K562 (cell line): ENCODE results near the gene SNU13. TPM values are rescaled to one million over a fixed set of nuclear protein-coding genes. Genes with fewer than 3 reads are reported as not detected.
A peak's percentile ranks its signal among the peaks of the same experiment; 100 is the strongest.

Experiments used
- ATAC-seq: fragments of 200-7000 bp; cut with Tn5 transposase; 3 replicates; pipeline ENCODE4 v1.9.1; 2020; ENCODE audit warnings: moderate library complexity
- Bru-seq: library from RNA; stranded (reverse); fragments of 400-500 nt; gene quantifications from one replicate; lab custom pipeline; 2021; lab: Mats Ljungman, UMichigan
- BruChase-seq, 2 experiments: library from RNA; stranded (reverse); fragments of 400-500 nt; gene quantifications; one replicate each; lab custom pipeline; 2021; lab: Mats Ljungman, UMichigan
- BruUV-seq: library from RNA; stranded (reverse); fragments of 400-500 nt; replicated peaks from 2 replicates; lab custom pipeline; 2021; lab: Mats Ljungman, UMichigan
- CTCF ChIA-PET: fragments of 300-600 bp; formaldehyde crosslinking; extraction: SDS; loops from one replicate; lab custom pipeline; 2021; ENCODE audit warnings: low intra/inter-chr PET ratio; lab: Yijun Ruan, JAX
- POLR2A ChIA-PET: fragments of 300-600, 350-650 bp; sonication (Branson Sonifier 250); formaldehyde crosslinking; extraction: SDS; loops from one replicate; lab custom pipeline; 2021; ENCODE audit warnings: antibody characterized with exemption, inconsistent platforms; lab: Yijun Ruan, JAX
- DNase-seq, 4 experiments: peaks; one replicate each; pipeline versions ENCODE4 v3.0.0 to v3.0.0-alpha.2; 2011 to 2018; ENCODE audit warnings: low spot score in 3 of 4, mixed read lengths in 3 of 4; ENCODE audit errors: extremely low read depth in 1 of 4
- FAIRE-seq: peaks from 2 replicates; lab custom pipeline; 2011; peaks lifted over from hg19 to GRCh38; lab: Jason Lieb, UNC
- H2AFZ ChIP-seq: 2 replicates; pipeline ENCODE4 v1.6.0; 2011; ENCODE audit warnings: low read depth, low read length, control low read depth, inconsistent platforms
- H3K27ac ChIP-seq: fragments of 200-600 bp; 3 replicates; pipeline ENCODE4 v1.8.0; 2011; ENCODE audit warnings: low read depth, mild to moderate bottlenecking, control low read depth, inconsistent platforms, low read length, moderate library complexity, mixed read lengths; ENCODE audit errors: extremely low read depth
- H3K27me3 ChIP-seq, 2 experiments: fragments of 300-600 bp in 1 of 2; 2 replicates in 1 of 2; 3 replicates in 1 of 2; pipeline versions ENCODE4 v1.6.0 to v1.8.0; 2011; ENCODE audit warnings: inconsistent platforms in 2 of 2, low read length in 2 of 2, mild to moderate bottlenecking in 1 of 2, mixed read lengths in 1 of 2, moderate library complexity in 1 of 2; ENCODE audit not compliant: control insufficient read depth in 2 of 2, insufficient read depth in 2 of 2
- H3K36me3 ChIP-seq: fragments of 300-600 bp; 3 replicates; pipeline ENCODE4 v1.8.0; 2011; ENCODE audit warnings: mild to moderate bottlenecking, low read length, inconsistent platforms; ENCODE audit not compliant: control insufficient read depth, insufficient read depth
- H3K4me1 ChIP-seq, 2 experiments: fragments of 200-600 bp in 1 of 2; replicated peaks in 1 of 2; 2 replicates in 1 of 2; 3 replicates in 1 of 2; pipeline versions ENCODE4 v1.5.1 to v1.8.0; 2011; ENCODE audit warnings: inconsistent platforms in 2 of 2, low read length in 2 of 2, mild to moderate bottlenecking in 1 of 2, mixed read lengths in 1 of 2, moderate library complexity in 1 of 2; ENCODE audit not compliant: control insufficient read depth in 2 of 2, insufficient read depth in 2 of 2
- H3K4me2 ChIP-seq: 2 replicates; pipeline ENCODE4 v1.6.1; 2011; ENCODE audit warnings: low read length, control low read depth, inconsistent platforms, mixed read lengths; ENCODE audit not compliant: insufficient read depth
- H3K4me3 ChIP-seq: fragments of 200-600 bp; sonication (generic), shearing (Covaris generic); 2 replicates; pipeline ENCODE4 v1.5.1; 2016; ENCODE audit warnings: control low read depth, inconsistent platforms
- H3K79me2 ChIP-seq: fragments of 200-600 bp; 3 replicates; pipeline ENCODE4 v1.8.0; 2011; ENCODE audit warnings: low read length, inconsistent platforms; ENCODE audit not compliant: control insufficient read depth, insufficient read depth
- H3K9ac ChIP-seq, 2 experiments: 2 replicates each; pipeline versions ENCODE4 v1.6.0 to v1.6.1; 2011; ENCODE audit warnings: low read depth in 2 of 2, low read length in 2 of 2, control low read depth in 1 of 2, inconsistent platforms in 1 of 2, mild to moderate bottlenecking in 1 of 2, mixed read lengths in 1 of 2; ENCODE audit not compliant: insufficient read depth in 1 of 2
- H3K9me1 ChIP-seq: one replicate; pipeline ENCODE4 v1.6.0; 2011; ENCODE audit warnings: inconsistent platforms, mild to moderate bottlenecking, low read length, moderate library complexity; ENCODE audit not compliant: control insufficient read depth, insufficient read depth
- H3K9me3 ChIP-seq: replicated peaks from 2 replicates; pipeline ENCODE4 v1.5.1; 2011; ENCODE audit warnings: low read depth, low read length, inconsistent platforms; ENCODE audit not compliant: control insufficient read depth, insufficient read depth
- H4K20me1 ChIP-seq: replicated peaks from 2 replicates; pipeline ENCODE4 v1.6.1; 2011; ENCODE audit warnings: low read length, inconsistent platforms, mixed read lengths; ENCODE audit not compliant: control insufficient read depth, insufficient read depth
- BCL6 ChIP-seq: fragments of 250-450 bp; sonication (Bioruptor Pico); IDR thresholded peaks from 2 replicates; pipeline ENCODE4 v1.4.0; 2020
- BRF1 ChIP-seq: IDR thresholded peaks from 3 replicates; pipeline ENCODE4 v1.6.1; 2011; ENCODE audit warnings: borderline replicate concordance, mild to moderate bottlenecking; ENCODE audit not compliant: insufficient read length; ENCODE audit errors: extremely low read depth
- CREBBP ChIP-seq: IDR thresholded peaks from one replicate; pipeline ENCODE4 v1.6.1; 2012; ENCODE audit warnings: low read depth, mild to moderate bottlenecking, control low read depth, inconsistent platforms, low read length
- RBM22 ChIP-seq: fragments of 200-400 bp; formaldehyde crosslinking; IDR thresholded peaks from 2 replicates; pipeline ENCODE4 v1.6.1; 2018; ENCODE audit warnings: low read length, low read depth; ENCODE audit not compliant: poor library complexity, severe bottlenecking
- RBM34 ChIP-seq: fragments of 200-400 bp; formaldehyde crosslinking; IDR thresholded peaks from 2 replicates; pipeline ENCODE4 v1.6.1; 2018; ENCODE audit warnings: low read length, borderline replicate concordance; ENCODE audit not compliant: insufficient read depth
- SRF ChIP-seq, 2 experiments: fragments of 250-450, 450-650 bp in 1 of 2; sonication (Bioruptor Pico) in 1 of 2; sonication (generic) in 1 of 2; formaldehyde crosslinking; IDR thresholded peaks; 2 replicates each; pipeline versions ENCODE4 v1.5.0 to v1.5.1; 2020 to 2022; ENCODE audit warnings: mild to moderate bottlenecking in 1 of 2, missing genetic modification reagents in 1 of 2
- TFAM ChIP-seq: fragments of 250-450 bp; sonication (Bioruptor Pico); conservative IDR thresholded peaks from 2 replicates; pipeline ENCODE4 v1.5.0; 2021; ENCODE audit warnings: mild to moderate bottlenecking, moderate library complexity
- WGBS: fragments of 100-300 bp; shearing (Covaris generic); methylation state at CpG from one replicate; pipeline ENCODE4 v1.1.6; 2016; ENCODE audit warnings: low coverage, mixed read lengths; ENCODE audit not compliant: insufficient coverage; ENCODE audit errors: missing lambda C conversion rate; 5-methylcytosine and 5-hydroxymethylcytosine counted together
- in situ Hi-C: fragments of 300-500 bp; cut with MboI; formaldehyde crosslinking; loops from 4 replicates; pipeline ENCODE4 v1.15.0; 2018; ENCODE audit warnings: inconsistent platforms, mixed read lengths
- intact Hi-C: fragments of 100-400 bp; cut with micrococcal nuclease; formaldehyde crosslinking; loops from 2 replicates; pipeline ENCODE4 v1.14.2; 2022
- long read RNA-seq, 3 experiments: library from polyadenylated mRNA in 2 of 3; library from RNA in 1 of 3; unstranded in 2 of 3; stranded (forward) in 1 of 3; transcript quantifications; one replicate each; pipeline ENCODE4 v2.0.0, GENCODE V29; 2019 to 2022
- polyA minus RNA-seq, 3 experiments: library from RNA; depleted of rRNA, polyadenylated mRNA; stranded (reverse); fragments of >200 nt; gene quantifications; 2 replicates each; pipeline ENCODE4 v1.2.3, GENCODE V29; 2011
- polyA plus RNA-seq, 8 experiments: library from polyadenylated mRNA; depleted of rRNA in 4 of 8; stranded (reverse) in 5 of 8; unstranded in 3 of 8; fragments of >200 nt; fragmentation: Nextera tagmentation in 2 of 8; fragmentation: Illumina TruSeq in 1 of 8; extraction: Ambion mirVana in 2 of 8; extraction: Trizol in 1 of 8; gene quantifications; 2 replicates each; pipeline versions ENCODE4 v1.2.1 to v1.2.3, GENCODE V29; 2011 to 2014; ENCODE audit warnings: inconsistent platforms in 1 of 8, missing spikeins in 1 of 8
- total RNA-seq, 7 experiments: library from RNA; depleted of rRNA in 6 of 7; stranded (reverse); fragments of >200 nt in 6 of 7; fragmentation: Illumina TruSeq in 2 of 7; extraction: Trizol in 2 of 7; gene quantifications; 2 replicates each; pipeline versions ENCODE4 v1.2.1 to v1.2.3, GENCODE V29; 2011 to 2021; ENCODE audit warnings: low replicate concordance in 1 of 7
- TF ChIP-seq, protein P1 (sequence below): sonication (generic); formaldehyde crosslinking; IDR thresholded peaks from 2 replicates; pipeline ENCODE4 v1.8.0; 2022; ENCODE audit warnings: mild to moderate bottlenecking, missing genetic modification reagents, borderline replicate concordance
- TF ChIP-seq, protein P2 (sequence below): fragments of 450-650 bp; IDR thresholded peaks from 2 replicates; pipeline ENCODE4 v1.6.1; 2017; ENCODE audit warnings: mild to moderate bottlenecking, moderate library complexity

SNU13 gene
- 64.9 and 85.4 TPM in 2 replicates for total RNA-seq (2011; cell fraction: chromatin; rRNA removed; ENCODE audit: low replicate concordance)
- total RNA-seq (2011; cell fraction: nucleolus; rRNA removed), result 65.5 and 66.1 TPM in 2 replicates
- total RNA-seq (2011; cell fraction: nucleoplasm; rRNA removed), result 94.7 and 101 TPM in 2 replicates
- total RNA-seq (2014; rRNA removed) (193 and 196 TPM in 2 replicates), total RNA-seq (2014; rRNA removed; fragmentation: Illumina TruSeq; extraction: Trizol) (147 and 185 TPM in 2 replicates), total RNA-seq (2015; rRNA removed; fragmentation: Illumina TruSeq; extraction: Trizol) (179 and 193 TPM in 2 replicates), total RNA-seq (2021) (279 and 283 TPM in 2 replicates), polyA plus RNA-seq (2011; rRNA removed) (243 and 271 TPM in 2 replicates), polyA plus RNA-seq (2014; fragmentation: Illumina TruSeq; extraction: Trizol) (294 and 334 TPM in 2 replicates), polyA plus RNA-seq (2014; fragmentation: Nextera tagmentation; extraction: Ambion mirVana) (100 to 1,000 TPM; 884 to 981 TPM), polyA plus RNA-seq (2014; rRNA removed) (286 and 317 TPM in 2 replicates), polyA minus RNA-seq (2011; rRNA and poly(A)+ RNA removed) (136 and 166 TPM in 2 replicates), Bru-seq, nascent RNA (percentile 91 among the genes with signal in this experiment), BruChase-seq, experiment 1, labeled RNA remaining after a 2-hour chase (percentile 89 among the genes with signal in this experiment), BruChase-seq, experiment 2, labeled RNA remaining after a 6-hour chase (percentile 90 among the genes with signal in this experiment)
- 304 and 417 TPM in 2 replicates for polyA plus RNA-seq (2011; cell fraction: cytosol; rRNA removed)
- polyA plus RNA-seq (2011; cell fraction: nucleus; rRNA removed), result 108 and 115 TPM in 2 replicates
- 157 and 244 TPM in 2 replicates for polyA plus RNA-seq (2012)
- 93.1 and 107 TPM in 2 replicates for polyA minus RNA-seq (2011; cell fraction: cytosol; rRNA and poly(A)+ RNA removed)
- polyA minus RNA-seq (2011; cell fraction: nucleus; rRNA and poly(A)+ RNA removed), result 23.7 and 30.3 TPM in 2 replicates
- long read RNA-seq, experiment 1, transcript SNU13-202 (3 exons, 1,503 nt), result major isoform, 279 of 540 reads
- long read RNA-seq, experiment 1, transcript SNU13-201 (3 exons, 877 nt), result minor isoform, 160 of 540 reads
- long read RNA-seq, experiment 1, transcript SNU13-211 (4 exons, 1,036 nt), result minor isoform, 9 of 540 reads
- long read RNA-seq, experiment 1, partial matches to known transcripts, result 13 of 540 reads
- long read RNA-seq, experiment 1, other reads (novel, unspliced or antisense), result 77 of 540 reads
- long read RNA-seq, experiment 2, transcript SNU13-211 (4 exons, 1,036 nt), result minor isoform, 6 of 290 reads
- long read RNA-seq, experiment 2, transcript SNU13-201 (3 exons, 877 nt), result minor isoform, 61 of 290 reads
- long read RNA-seq, experiment 2, transcript SNU13-202 (3 exons, 1,503 nt), result major isoform, 140 of 290 reads
- long read RNA-seq, experiment 2, partial matches to known transcripts, result 35 of 290 reads
- long read RNA-seq, experiment 2, other reads (novel, unspliced or antisense), result 46 of 290 reads
- long read RNA-seq, experiment 3, transcript SNU13-202 (3 exons, 1,503 nt), result major isoform, 277 of 438 reads
- long read RNA-seq, experiment 3, transcript SNU13-201 (3 exons, 877 nt), result minor isoform, 117 of 438 reads
- long read RNA-seq, experiment 3, transcript SNU13-211 (4 exons, 1,036 nt), result minor isoform, 7 of 438 reads
- long read RNA-seq, experiment 3, partial matches to known transcripts, result 26 of 438 reads
- long read RNA-seq, experiment 3, other reads (novel, unspliced or antisense), result 11 of 438 reads

DNA sequence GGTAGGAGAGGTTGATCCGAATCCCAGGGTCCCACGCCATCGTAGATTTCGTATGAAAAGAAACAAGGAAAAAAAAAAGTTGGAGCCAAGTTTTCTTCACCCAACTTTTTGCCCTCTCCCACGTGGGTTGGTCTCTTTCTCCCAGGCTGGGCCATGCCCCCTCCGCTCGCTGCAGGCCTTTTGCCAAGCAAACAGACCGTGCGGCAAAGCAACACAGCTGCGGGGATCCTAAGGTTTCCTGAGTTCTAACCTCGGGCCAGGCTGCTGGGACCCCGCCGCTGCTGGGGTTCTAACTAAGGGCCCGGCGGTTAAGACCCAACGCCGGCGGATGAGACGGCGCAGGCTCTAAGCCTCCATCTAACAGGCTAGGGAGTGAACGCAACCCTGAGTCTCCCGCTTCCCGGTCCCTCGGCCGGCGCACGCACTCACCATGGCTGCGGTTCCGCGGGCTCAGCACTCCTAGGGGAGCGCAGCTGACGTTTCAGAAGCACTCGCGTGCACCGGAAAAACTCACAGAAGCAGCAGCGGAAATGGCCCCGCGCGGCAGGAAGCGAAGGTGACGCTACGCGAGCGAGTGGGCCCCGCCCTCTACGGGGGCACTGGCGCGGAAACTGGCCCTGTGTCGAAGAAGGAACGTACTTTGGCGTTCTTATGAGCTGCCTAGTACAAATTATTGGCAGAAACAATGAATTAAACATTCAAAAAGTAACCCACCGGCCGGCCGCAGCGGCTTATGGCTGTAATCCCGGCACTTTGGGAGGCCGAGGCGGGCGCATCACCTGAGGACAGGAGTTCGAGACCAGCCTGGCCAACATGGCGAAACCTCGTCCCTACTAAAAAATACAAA, at the start of gene SNU13:
Gene SNU13, minus strand, starts transcription at position 503 of the 847 bp plus-strand sequence. Its CDS starts 71 bp downstream, at position 432.
- Histone ChIP-seq H3K9ac (peak within 1 kb of the TSS; percentile 97 to 99), H4K20me1 (no peaks in the 10 kb centered on the region; the same call in 1 of the 2 replicates), H3K4me1 (peaks cover 3 to 10% of the 10 kb centered on the region in 2 experiments; a peak in 3 of 5 replicates), H3K9me3 (no peaks in the 10 kb centered on the region), H3K4me3 (peak within 1 kb of the TSS; percentile 95), H3K27ac (peak within 1 kb of the TSS; percentile 92), H3K9me1 (no peaks in the 10 kb centered on the region), H3K27me3 (no peaks in the 10 kb centered on the region), H3K79me2 (peaks cover 54% of the 10 kb centered on the region), H3K36me3 (peaks cover 5% of the 10 kb centered on the region; the same call in 2 of the 3 replicates), H2AFZ (peak within 1 kb of the TSS; percentile 83), H3K4me2 (peak within 1 kb of the TSS; percentile 97)
- ChIA-PET POLR2A (interaction anchor here (0.6 to 3.4 kb wide), 15 partner anchors 9 to 680 kb away, joined by 3 to 26 read pairs (median 4); partner anchors contain the start of gene MEI1), CTCF (interaction anchor here (0.9 kb wide), 1 partner anchor 253 kb away, joined by 3 read pairs; no protein-coding TSS in a partner anchor)
- FAIRE-seq (peak; percentile 96), DNase-seq (peak; percentile 76 to 94 (median 82)), ATAC-seq (peak; percentile 96)
- no TSS peak for BruUV-seq
- under 1% methylated on average over 50 of the region's 62 CpGs for WGBS
- in situ Hi-C loops (no loop called here), intact Hi-C loops (no loop called here)
- TF ChIP-seq BCL6 (CRISPR knock-in tag) (no peak), TFAM (CRISPR knock-in tag) (no peak), RBM34 (no peak), RBM22 (no peak), SRF (CRISPR knock-in tag; IDR thresholded peaks at IDR 0.05) (no peak), BRF1 (no peak), CREBBP (no peak)
- TF ChIP-seq, protein P1, sequence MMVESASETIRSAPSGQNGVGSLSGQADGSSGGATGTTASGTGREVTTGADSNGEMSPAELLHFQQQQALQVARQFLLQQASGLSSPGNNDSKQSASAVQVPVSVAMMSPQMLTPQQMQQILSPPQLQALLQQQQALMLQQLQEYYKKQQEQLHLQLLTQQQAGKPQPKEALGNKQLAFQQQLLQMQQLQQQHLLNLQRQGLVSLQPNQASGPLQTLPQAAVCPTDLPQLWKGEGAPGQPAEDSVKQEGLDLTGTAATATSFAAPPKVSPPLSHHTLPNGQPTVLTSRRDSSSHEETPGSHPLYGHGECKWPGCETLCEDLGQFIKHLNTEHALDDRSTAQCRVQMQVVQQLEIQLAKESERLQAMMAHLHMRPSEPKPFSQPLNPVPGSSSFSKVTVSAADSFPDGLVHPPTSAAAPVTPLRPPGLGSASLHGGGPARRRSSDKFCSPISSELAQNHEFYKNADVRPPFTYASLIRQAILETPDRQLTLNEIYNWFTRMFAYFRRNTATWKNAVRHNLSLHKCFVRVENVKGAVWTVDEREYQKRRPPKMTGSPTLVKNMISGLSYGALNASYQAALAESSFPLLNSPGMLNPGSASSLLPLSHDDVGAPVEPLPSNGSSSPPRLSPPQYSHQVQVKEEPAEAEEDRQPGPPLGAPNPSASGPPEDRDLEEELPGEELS (CRISPR knock-in tag), result no peak
- TF ChIP-seq, protein P2, sequence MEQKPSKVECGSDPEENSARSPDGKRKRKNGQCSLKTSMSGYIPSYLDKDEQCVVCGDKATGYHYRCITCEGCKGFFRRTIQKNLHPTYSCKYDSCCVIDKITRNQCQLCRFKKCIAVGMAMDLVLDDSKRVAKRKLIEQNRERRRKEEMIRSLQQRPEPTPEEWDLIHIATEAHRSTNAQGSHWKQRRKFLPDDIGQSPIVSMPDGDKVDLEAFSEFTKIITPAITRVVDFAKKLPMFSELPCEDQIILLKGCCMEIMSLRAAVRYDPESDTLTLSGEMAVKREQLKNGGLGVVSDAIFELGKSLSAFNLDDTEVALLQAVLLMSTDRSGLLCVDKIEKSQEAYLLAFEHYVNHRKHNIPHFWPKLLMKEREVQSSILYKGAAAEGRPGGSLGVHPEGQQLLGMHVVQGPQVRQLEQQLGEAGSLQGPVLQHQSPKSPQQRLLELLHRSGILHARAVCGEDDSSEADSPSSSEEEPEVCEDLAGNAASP, result no peak
